Heart left ventricle (tissue), 16 donors: ENCODE results near the gene COL19A1. TPM values are rescaled to one million over a fixed set of nuclear protein-coding genes. Genes with fewer than 3 reads are reported as not detected.

Experiments used
- ATAC-seq, 4 donors: fragments of 200-7000 bp; cut with Tn5 transposase; one replicate each; pipeline ENCODE4 v1.9.1; 2020 to 2022; ENCODE audit warnings: moderate library complexity in 4 of 4, mild to moderate bottlenecking in 3 of 4, moderate number of reproducible peaks in 1 of 4
- DNase-seq, 5 donors: peaks; one replicate each; pipeline ENCODE4 v3.0.0-alpha.2; 2020
- H3K27ac ChIP-seq, 12 donors: fragments of 200-600 bp; sonication (generic) in 4 of 12; one replicate each; pipeline versions ENCODE4 v1.5.0 to v1.8.0; 2016 to 2022; ENCODE audit warnings: mild to moderate bottlenecking in 2 of 12
- H3K27me3 ChIP-seq, 9 donors: fragments of 200-600 bp; sonication (generic) in 2 of 9; one replicate each; pipeline versions ENCODE4 v1.5.1 to v1.8.0; 2016 to 2022; ENCODE audit warnings: mild to moderate bottlenecking in 3 of 9
- H3K36me3 ChIP-seq, 9 donors: fragments of 200-600 bp; sonication (generic) in 2 of 9; one replicate each; pipeline versions ENCODE4 v1.5.0 to v1.8.0; 2018 to 2022; ENCODE audit warnings: mild to moderate bottlenecking in 2 of 9
- H3K4me1 ChIP-seq, 12 donors: fragments of 200-600 bp; sonication (generic) in 4 of 12; one replicate each; pipeline versions ENCODE4 v1.5.0 to v1.8.0; 2016 to 2022; ENCODE audit warnings: mild to moderate bottlenecking in 3 of 12
- H3K4me3 ChIP-seq, 12 donors: fragments of 200-600 bp; sonication (generic) in 4 of 12; one replicate each; pipeline versions ENCODE4 v1.5.0 to v1.8.0; 2017 to 2022; ENCODE audit warnings: mild to moderate bottlenecking in 9 of 12, moderate library complexity in 4 of 12
- H3K9me3 ChIP-seq, 12 donors: fragments of 200-600 bp; sonication (generic) in 4 of 12; one replicate each; pipeline versions ENCODE4 v1.5.0 to v1.8.0; 2016 to 2022; ENCODE audit warnings: mild to moderate bottlenecking in 1 of 12
- CTCF ChIP-seq, 12 donors: fragments of 200-600 bp; sonication (generic) in 4 of 12; IDR thresholded peaks; one replicate each; pipeline versions ENCODE4 v1.5.0 to v1.8.0; 2018 to 2022; ENCODE audit warnings: antibody characterized with exemption in 12 of 12, mild to moderate bottlenecking in 5 of 12
- POLR2A ChIP-seq, 2 donors: fragments of 450-650 bp; IDR thresholded peaks; one replicate each; pipeline ENCODE4 v1.6.1; 2017; ENCODE audit warnings: antibody characterized with exemption in 2 of 2, mild to moderate bottlenecking in 2 of 2, moderate library complexity in 2 of 2
- WGBS, 4 donors: extraction: QIAGEN DNeasy Blood & Tissue Kit in 2 of 4; methylation state at CpG; one replicate each; pipeline versions ENCODE4 v1.1.5 to v1.1.7; 2013 to 2018; 5-methylcytosine and 5-hydroxymethylcytosine counted together
- intact Hi-C, 10 donors: fragments of 100-400 bp; cut with DNase I; formaldehyde crosslinking; loops; one replicate each; pipeline versions ENCODE4 v1.11.1 to v1.14.2; 2022
- polyA plus RNA-seq, 2 donors: library from polyadenylated mRNA; stranded (reverse); fragments of 200-250 nt; gene quantifications; one replicate each; pipeline ENCODE4 v1.2.3, GENCODE V29; 2013
- total RNA-seq, 9 donors: library from RNA; depleted of rRNA in 2 of 9; stranded (reverse); fragments of >200 nt in 2 of 9; fragmentation: NEBNext Ultra II Directional in 3 of 9; extraction: Animal tissue kit (Norgen Biotek cat#: 25700) in 3 of 9; gene quantifications; one replicate each; pipeline versions ENCODE4 v1.1.0 to v1.2.4, GENCODE V29; 2016 to 2023
- donor health status: ischemic (EF 13 %, LVEDD 7.1; RV severe dilation, severe dysfunction).
- donor health status: healthy with polysubstance abuse.
- donor health status: DM: no; HTN: yes; CAD: no.
- donor health status: DM: no; HTN: no; CAD: no.
- donor health status: ischemic (EF 25% LVEDD 6.9; RV normal size, moderate dysfunction).
- donor health status: ischemic (EF 25% LVEDD 5.7; RV mildly dilated, moderate dysfunction).
- donor health status: healthy.
- donor health status: DM: yes; HTN: yes; CAD: no.
- donor health status: ischemic (EF 35%, LVEDD 5.7; RV mildly dilated, moderate dysfunction).
- donor health status: nonischemic (EF 11% LVEDD 7.7; RV severe dilation, severe dysfunction).
- donor health status: DM: yes; HTN: yes; CAD: no.
- donor health status: PGD.
- donor health status: ischemic (EF 29% LVEDD 5.4; RV normal size, mild dysfunction).
- donor health status: nonischemic (EF 23%, LVEDD 6.1; RV moderate dilation, normal function).

The COL19A1 gene
- total and polyA plus RNA-seq, 11 donors: 0.69 to 4.6 (median 1.6) TPM

DNA sequence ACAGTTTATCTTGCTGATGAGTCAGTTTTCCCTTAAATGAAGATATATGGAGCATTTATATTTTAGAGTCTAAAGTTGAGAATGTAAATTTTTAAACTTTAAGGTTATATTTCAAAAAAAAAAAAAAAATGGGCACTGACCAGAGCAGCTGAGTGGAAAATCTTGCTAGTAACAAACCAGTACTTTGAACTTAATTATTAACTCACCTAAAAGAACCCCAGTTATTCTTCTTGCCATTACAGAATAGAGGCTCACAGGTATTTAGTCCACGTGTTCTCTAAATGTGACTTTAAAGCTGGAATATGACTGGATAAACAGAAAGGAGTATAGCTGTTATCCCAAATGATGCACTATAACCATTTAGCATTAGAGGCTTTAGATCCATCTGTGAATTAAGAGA lies 258.1 kb downstream of the COL19A1 start:
- ATAC-seq: no peak
- H3K27me3 ChIP-seq: no peaks in the 10 kb centered on the region
- H3K4me3 ChIP-seq: no peak overlapping the region
- no peak overlapping the region for H3K27ac ChIP-seq
- TF ChIP-seq CTCF (IDR thresholded peaks at IDR 0.05): no peak
- TF ChIP-seq POLR2A (IDR thresholded peaks at IDR 0.05): no peak
- no peaks in the 10 kb centered on the region for H3K36me3 ChIP-seq
- no peaks in the 10 kb centered on the region for H3K4me1 ChIP-seq
- intact Hi-C loops: no loop called here
- WGBS, 4 donors: 83 to 91% (median 88%) methylated on average over 1 of the region's 1 CpG
- DNase-seq: no peak
- peaks cover 0 to 6% (median 0%) of the 10 kb centered on the region in 12 donors for H3K9me3 ChIP-seq

- peak in 3 of 4 donors; percentile 49 to 94 (median 82) for ATAC-seq
- no peak for TF ChIP-seq POLR2A (IDR thresholded peaks at IDR 0.05)
- TF ChIP-seq CTCF (IDR thresholded peaks at IDR 0.05): no peak
- H3K36me3 ChIP-seq: no peaks in the 10 kb centered on the region
- DNase-seq: peak in 1 of 5 donors; percentile 31
- H3K27me3 ChIP-seq: no peaks in the 10 kb centered on the region
- peaks cover 0 to 6% (median 0%) of the 10 kb centered on the region in 12 donors for H3K9me3 ChIP-seq
- WGBS, 4 donors: 44 to 64% (median 59%) methylated on average over 3 of the region's 3 CpGs
- no peak overlapping the region for H3K27ac ChIP-seq
- no peaks in the 10 kb centered on the region for H3K4me1 ChIP-seq
- intact Hi-C loops: no loop called here
- H3K4me3 ChIP-seq: no peak overlapping the region
Observed at GRCh38 chr6:70124882-70125545, 258.7 kb downstream of the COL19A1 start.

- intact Hi-C loops: no loop called here
- Histone ChIP-seq H3K27me3 (no peaks in the 10 kb centered on the region), H3K27ac (no peak overlapping the region), H3K9me3 (peaks cover 0 to 6% (median 0%) of the 10 kb centered on the region in 12 donors), H3K4me3 (no peak overlapping the region), H3K36me3 (no peaks in the 10 kb centered on the region), H3K4me1 (no peaks in the 10 kb centered on the region)
- WGBS, 4 donors: 73 to 81% (median 77%) methylated on average over 3 of the region's 3 CpGs
- TF ChIP-seq CTCF (IDR thresholded peaks at IDR 0.05): no peak
- no peak for TF ChIP-seq POLR2A (IDR thresholded peaks at IDR 0.05)
- no peak for DNase-seq
- no peak for ATAC-seq
Observed at GRCh38 chr6:70125602-70126001, 259.2 kb downstream of the COL19A1 start.

DNA sequence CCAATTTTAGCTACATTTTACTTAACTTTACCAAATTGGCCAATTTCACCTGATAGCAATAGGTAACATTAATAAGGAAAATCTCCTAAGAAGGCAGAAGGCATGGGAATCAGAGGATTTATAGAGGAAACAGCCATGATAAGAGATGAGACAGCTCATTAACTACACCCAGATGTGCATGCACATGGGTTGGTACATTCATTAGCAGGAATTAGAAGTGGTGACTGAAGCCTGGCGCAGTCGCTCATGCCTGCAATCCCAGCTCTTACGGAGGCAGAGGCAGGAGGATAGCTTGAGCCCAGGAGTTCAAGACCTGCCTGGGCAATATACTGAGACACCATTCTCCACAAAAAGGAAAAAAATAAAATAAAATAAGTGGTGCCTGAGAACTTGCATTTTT lies 263.0 kb downstream of the COL19A1 start:
- peaks cover 0 to 6% (median 0%) of the 10 kb centered on the region in 12 donors for H3K9me3 ChIP-seq
- no peak for TF ChIP-seq CTCF (IDR thresholded peaks at IDR 0.05)
- TF ChIP-seq POLR2A (IDR thresholded peaks at IDR 0.05): no peak
- no peak for ATAC-seq
- H3K4me1 ChIP-seq: no peaks in the 10 kb centered on the region
- no peak overlapping the region for H3K4me3 ChIP-seq
- 91 to 96% (median 93%) methylated on average over 3 of the region's 3 CpGs for WGBS, 4 donors
- no peaks in the 10 kb centered on the region for H3K36me3 ChIP-seq
- intact Hi-C loops: no loop called here
- no peaks in the 10 kb centered on the region for H3K27me3 ChIP-seq
- H3K27ac ChIP-seq: no peak overlapping the region
- no peak for DNase-seq
